Non-pigmented ciliary epithelial cell (primary cell): Measurements from ENCODE around the gene FAM78A.
A peak's percentile ranks its signal among the peaks of the same experiment; 100 is the strongest.
"Not testable (repeated sequence)": the region's sequence is repeated elsewhere in the genome, so short reads cannot be mapped to it uniquely, and the experiment has no call there.

Experiments
- DNase-seq: peaks from one replicate; pipeline ENCODE4 v3.0.0-alpha.2; 2010; ENCODE audit warnings: low read depth

Gene FAM78A

DNA sequence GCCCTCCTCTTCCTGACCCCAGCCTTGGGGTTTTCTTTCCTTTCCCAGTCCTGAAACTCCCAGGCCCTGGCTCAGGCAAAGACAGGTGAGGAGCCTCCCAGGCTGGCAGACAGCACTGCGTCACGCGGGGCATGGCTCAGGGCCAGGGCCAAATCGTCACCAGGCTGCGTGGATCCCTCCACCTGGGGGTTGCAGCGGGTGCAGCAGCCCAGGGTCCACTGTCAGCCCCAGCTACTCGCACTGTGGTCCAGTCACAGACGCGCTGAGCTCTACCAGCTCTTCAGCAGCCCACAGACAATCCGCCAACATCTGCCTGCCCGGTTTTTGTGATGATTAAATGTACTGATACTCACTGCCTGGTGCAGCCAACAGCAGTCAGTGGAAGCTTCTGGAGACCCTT is 12.1 kb downstream of the FAM78A start:
- DNase-seq = no peak

DNA sequence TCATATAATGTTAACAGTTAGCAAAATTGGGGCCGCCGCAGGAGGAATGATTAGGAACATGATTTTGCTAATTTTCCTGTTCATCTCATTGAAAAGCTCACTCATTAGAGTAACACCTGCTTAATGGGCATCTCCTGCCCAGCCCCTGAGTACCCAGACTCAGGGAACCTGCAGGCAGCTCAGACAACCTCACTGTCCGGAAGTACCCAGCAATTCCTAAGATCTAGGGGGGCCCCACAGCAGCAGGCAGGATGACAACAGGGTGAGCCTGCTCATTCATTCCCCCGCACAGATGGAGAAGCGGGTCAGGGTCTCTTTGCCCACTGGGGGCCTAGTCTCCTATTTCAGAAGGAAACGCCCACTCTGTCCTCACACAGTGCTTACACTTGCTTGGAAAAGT is 12.6 kb downstream of the FAM78A start:
- no peak for DNase-seq

DNA sequence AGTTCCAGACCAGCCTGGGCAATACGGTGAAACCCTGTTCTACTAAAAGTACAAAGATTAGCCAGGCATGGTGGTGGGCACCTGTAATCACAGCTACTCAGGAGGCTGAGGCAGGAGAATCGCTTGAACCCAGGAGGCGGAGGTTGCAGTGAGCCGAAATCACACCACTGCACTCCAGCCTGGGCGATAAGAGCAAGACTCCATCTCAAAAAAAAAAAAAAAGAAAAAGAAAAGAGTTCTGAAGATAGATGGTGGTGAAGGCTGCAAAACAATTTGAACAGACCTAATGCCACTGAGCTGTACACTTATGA is 13.3 kb downstream of the FAM78A start:
- DNase-seq = not testable (repeated sequence)

DNA sequence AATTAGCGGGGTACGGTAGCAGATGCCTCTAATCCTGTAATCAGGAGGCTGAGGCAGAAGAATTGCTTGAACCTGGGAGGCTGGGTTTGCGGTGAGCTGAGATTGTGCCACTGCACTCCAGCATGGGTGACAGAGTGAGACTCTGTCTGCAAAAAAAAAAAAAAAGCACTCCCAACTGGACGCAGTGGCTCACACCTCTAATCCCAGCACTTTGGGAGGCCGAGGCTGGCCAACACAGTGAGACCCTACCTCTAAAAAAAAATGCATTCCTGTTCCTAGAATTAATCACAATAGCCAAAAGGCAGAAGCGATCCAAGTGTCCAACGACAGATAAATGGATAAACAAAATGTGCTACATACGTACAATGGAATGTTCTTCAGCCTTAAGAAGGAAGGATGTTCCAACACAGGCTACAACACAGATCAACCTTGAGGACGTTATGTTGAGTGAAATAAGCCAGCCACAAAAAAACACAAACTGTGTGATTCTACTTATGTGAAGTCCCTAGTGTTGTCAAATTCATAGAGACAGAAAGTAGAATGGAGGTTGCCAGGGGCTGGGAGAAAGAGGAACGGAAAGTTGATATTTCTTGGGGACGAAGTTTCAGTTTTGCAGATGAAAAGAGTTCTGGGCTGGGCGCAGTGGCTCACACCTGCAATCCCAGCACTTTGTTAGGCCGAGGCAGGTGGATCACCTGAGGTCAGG is 13.8 kb downstream of the FAM78A start:
- DNase-seq = no peak

DNA sequence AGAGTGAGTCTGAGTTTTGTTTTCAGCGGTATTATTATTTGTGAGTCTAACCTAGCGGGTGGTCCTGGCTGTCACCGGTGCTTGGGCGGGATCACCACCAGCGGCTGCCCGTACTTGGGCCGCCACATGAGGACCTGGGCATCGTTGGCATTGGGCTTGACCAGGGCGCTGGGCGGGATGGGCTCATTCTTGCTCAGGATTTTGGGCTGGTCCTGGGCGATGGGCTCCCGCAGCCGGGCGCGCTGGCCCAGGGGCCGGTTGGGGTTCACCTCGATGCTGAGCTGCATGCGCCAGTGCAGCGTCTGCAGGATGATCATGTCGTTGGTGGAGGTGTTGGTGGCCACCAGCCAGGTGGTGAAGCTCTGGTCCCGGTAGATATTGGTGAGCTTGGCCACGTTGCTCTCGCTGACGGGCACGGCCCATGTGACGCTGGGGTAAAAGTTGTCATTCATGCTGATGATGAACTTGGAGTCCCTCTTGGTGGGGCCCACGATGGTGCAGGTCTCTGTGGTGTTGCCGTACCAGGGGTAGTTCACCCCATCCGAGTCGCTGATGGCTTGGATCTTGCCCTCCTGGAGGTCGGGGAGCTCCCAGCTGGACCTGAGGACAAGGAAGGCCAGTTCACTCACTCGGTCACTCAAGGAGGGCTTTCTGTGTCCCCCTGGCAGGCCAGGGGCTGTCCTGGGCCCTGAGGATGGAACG is 15.4 kb downstream of the FAM78A start:
- no peak for DNase-seq

DNA sequence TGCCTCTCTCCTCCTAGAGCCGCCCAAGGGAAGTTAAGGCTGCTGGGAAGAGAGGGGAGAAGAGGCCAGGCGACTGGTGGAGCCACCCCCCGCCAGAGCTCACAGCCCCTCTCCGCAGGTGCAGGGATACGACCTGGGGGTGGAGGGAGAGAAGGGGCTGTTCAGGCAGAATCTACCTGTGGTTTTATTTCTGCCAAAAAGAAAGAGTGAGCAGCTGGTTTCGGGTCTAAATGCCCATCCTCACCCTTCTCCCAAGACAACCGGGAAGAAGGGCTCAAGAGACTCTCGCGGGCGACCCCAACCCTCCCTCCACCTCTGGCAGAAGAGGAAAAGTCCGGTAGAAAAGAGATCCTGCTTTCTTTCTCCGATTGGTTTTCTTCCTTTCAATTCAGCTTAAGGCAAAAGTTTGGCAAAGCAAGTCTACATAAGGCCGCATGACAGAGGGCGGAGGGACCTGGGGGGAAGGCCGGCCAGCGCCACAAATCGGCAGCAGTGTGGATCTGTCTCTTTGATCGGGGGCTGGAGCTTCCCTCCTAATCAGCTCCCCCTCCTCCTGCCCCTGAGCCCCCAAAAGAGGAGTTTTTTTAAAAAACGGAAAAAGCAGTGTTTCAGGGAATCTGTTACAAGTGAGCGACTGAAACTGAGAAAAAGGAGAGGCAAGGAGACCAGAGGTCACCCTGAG is 16.3 kb downstream of the FAM78A start:
- no peak for DNase-seq

DNA sequence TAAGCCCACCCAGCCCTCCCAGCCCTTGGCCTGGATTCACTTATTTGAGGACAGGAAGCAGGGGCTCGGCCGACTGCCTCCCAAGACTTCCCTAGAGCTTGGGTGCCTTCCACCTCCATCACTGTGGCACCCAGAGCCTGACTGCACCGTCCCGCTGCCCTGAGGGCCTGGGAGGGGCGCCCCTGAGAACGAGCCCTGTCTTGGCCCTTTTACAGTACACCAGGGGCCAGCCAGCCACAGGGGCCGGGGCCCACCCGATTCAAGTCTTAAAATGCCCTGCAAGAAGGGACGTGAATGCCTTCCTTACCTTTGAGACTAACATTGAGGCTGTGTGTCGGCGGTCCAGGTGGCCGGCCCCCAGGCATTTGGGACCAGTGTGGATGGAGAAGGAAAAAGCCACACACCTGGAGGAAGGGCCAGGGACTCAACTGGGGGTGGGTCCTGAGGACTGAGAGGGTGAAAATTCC is 16.8 kb downstream of the FAM78A start:
- DNase-seq = no peak

DNA sequence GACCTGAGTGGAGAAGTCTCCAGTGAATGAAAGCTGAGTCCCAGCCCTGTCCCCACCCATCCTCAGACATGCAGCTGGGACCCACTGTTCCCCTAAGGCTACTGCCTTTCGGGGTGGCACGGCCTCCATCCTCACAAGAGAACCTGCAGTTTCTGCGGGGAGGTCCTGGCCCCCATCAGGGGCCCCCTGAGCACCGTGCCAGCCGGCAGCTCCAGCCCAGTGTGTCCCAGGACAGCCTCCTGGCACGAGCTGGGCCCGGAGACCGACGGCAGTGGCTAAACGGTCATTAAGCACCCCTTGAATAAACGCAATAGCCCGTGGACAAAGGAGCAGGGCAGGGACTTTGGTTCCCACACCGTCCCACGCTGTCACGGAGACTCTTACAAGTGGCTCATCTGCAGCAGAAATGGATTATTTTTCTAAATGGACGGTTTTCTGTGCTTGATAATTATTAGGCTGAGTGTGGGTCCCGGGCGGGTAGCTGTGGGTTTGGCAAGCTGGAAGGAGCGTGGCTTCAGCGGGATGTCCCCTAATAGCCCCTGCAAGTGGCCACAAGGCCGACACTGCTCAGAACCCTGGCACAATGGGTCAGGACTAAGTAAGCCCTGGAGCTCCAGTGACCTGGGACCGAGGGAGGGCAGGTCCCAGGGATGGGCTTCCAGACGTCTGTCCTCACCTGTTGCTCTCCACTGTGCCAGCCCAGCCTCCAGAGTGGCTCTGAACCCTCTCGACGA is 17.4 kb downstream of the FAM78A start:
- DNase-seq = no peak

DNA sequence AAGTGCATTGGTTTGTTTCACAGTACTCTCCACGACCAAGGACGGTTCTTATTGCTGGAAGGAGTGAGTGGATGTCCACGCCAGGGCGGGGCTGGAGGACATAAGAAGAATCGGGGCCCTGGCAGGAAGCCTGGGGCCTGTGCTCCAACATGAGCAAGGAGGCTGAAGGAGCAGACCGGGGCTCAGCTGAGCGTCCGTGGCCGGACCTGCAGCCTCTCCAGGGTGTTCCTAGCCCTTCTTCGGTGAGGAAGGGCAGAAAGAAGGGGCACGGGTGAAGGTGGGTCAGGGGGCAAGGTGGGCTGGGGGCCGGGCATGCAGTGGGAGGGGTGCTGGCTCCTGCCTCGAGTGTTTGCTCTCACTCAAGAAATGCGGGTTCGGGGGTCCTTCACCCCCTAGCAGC is 18.1 kb downstream of the FAM78A start:
- DNase-seq = no peak

DNA sequence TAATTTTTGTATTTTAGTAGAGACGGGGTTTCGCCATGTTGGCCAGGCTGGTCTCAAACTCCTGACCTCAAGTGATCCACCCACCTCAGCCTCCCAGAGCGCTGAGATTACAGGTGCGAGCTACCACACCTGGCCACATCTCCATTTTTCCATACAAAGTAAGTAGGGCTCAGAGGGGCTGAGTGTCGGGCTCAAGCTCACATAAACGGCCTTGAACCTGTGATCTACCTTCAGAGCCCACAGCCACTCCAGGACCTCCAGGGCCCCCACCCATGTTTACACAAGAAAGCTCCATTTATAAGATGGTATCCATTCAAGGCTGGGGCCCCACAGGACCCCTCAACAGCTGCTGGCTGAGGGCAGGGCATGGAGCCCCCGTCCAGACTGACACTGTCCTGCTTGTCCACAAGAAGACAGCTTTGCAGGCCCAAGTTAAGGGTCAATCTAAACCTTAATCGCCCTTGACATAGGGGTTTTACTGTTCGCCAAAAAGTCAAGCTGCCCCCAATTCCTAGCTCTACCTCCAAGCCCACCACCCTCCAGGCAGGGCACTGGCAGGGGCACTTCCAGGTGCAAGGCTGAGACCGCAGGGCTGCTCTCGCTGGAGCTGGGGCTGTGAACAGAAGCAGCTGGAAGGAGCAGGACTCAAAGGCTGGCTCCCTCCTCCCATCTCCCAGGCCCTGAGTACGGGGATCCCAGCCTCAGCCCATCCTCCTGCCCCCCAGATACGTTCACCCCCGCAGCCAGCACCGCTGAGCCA is 18.9 kb downstream of the FAM78A start:
- no peak for DNase-seq

DNA sequence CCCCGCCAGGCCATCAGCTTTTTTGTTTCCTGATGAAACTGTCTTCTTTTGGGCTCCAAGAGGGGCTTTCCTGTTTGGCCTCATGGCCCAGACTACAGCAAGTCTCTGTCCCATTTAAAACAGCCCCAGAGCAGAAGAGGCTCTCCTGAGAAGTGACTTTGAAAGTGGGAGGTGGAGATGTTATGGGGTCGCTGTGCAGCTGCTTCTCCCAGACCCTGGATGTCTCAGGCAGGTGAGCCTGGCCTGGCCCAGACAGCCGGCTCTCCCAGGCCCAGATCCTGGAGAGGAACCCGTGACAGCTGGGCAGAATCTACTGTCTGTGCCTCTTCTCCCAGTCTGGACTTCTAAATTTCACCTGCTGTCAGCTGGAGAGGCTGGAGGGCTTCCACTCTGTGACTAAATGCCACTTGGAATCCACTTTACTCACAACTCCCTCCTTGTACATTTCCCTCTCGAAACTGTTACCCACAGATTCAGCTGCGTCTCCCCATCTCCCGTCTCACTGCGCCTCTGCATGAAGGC is 20.6 kb downstream of the FAM78A start:
- no peak for DNase-seq

DNA sequence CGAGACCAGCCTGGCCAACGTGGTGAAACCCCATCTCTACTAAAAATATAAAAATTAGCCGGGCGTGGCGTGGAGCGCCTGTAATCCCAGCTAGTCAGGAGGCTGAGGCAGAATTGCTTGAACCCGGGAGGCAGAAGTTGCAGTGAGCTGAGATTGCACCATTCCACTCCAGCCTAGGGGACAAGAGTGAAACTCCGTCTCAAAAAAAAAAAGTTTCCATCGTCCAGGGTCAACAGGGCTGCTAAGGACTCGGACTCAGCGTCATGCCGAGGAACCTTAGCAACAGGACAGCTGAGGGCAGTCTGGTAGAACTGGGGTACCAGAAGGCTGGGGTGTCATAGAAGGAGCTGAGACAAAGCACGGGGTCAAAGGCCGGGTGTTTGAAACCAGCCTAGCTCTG is 21.7 kb downstream of the FAM78A start:
- no peak for DNase-seq

DNA sequence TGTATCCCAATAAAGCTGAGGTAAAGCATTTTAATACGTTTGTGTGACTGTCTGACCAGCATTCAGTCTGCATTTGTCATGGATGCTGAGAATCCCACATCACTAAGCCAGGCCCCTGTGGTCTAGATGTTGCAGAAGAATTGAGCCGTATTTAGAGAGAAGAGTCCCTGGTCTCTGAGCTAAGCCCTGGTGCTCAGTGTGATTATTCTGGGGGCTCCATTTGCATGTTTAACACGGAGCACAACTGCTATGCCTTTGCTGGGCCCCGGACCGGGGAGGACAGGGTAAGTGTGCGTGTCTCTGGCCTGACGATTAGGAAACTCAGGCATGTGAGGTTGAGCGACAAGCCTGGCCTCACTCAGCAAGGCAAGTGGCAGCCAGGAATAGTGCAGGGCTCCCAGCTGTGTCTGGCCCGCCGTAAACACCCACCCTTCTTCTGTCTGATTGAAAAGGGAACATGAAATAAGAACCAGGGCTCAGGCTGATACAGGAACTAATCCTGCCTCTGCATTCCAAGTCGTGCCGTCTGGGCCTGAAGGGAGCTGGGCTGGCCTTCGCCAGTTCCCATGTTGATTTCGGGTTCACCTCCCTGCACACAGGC is 22.3 kb downstream of the FAM78A start:
- DNase-seq = no peak

DNA sequence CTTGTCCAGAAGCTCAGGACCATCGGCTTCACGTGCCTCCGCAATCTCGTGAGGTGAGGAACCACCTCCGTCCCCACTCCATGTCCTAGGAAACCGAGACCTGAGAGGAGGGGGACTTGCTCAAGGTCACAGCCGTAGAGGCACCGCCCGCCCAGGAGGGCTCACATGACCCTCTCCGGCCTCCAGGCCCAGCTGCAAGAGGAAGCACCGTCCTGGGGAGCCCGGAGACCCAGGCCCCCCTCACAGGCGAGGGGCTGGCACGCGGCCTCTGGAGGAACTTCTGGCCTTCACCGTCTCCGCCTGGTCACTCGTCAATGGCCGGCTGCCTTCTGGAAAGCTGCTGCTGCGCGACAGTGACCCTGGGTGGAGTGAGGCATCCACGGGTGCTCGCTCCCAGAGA is 24.2 kb downstream of the FAM78A start:
- DNase-seq = no peak

DNA sequence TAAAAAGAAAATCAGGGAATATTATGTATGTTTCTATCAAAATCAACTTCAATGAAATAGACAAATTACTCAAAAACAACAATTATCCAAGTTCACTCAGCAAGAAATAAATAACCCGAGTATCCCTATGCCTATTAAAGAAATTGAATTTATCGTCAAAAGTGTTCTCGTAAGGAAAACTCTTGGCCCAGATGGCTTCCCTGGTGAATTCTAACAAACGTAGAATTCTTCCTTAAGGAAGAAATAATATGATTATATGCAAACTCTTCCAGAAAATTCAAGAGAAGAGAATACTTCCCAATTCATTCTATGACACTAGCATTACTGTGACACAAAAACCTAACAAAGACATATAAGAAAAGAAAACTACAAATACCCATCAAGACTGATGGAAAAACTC is 29.7 kb downstream of the FAM78A start:
- no peak for DNase-seq

DNA sequence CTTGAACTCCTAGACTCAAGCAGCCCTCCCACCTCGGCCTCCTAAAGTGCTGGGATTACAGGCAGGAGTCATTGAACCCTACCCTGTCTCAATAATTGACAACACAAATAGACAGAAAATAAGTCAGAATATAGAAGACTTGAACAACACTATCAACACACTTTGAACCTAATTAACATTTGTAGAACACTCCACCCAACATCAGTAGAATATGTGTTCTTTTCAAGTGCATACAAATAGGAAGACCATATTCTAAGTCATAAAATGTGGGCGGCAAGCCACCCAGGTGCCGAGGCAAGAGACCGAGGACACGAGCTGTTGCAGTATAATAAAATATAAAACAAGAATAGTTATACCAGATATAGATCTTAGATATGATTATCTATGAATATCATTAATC is 32.0 kb downstream of the FAM78A start:
- DNase-seq = not testable (repeated sequence)

DNA sequence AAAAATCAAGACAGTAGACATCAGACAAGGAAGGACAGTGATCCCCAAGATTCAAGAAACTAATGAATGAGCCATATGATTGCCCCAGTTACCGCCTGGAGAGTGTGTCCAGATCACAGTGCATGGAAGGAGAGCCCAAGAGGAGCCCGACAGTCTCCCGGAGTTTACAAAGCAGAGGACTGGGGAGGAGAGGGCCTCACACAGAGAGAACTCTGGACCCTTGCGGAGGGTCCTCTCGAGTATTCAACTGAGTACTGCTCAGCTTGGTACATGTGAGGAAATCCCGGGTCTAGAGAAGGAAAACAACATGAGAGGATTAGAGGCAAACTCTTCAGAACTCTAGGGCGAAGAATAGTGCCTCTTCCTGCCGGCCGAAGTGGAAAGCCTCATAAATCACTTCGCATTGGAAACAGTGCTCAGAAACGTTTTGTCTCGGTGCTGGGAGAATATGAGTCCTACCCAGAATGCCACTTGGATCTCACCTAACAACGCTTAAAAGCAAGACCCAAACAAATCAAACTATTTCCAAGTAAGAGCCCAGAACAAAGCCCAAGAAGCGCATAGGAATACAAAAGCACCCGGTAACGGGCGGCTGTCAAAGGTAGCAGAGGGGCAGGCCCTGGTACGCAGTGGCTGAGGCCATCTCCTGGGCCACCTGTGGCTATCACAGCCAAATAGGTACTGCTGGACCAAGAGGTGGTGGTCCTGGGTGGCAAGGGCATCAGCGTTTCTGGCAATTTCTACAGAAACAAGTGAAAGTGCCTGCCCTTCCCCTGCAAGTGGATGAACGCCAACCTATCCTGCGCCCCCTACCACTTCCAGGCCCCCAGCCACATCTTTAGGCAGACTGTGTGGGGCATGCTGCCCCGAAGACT is 36.0 kb downstream of the FAM78A start:
- DNase-seq = no peak

DNA sequence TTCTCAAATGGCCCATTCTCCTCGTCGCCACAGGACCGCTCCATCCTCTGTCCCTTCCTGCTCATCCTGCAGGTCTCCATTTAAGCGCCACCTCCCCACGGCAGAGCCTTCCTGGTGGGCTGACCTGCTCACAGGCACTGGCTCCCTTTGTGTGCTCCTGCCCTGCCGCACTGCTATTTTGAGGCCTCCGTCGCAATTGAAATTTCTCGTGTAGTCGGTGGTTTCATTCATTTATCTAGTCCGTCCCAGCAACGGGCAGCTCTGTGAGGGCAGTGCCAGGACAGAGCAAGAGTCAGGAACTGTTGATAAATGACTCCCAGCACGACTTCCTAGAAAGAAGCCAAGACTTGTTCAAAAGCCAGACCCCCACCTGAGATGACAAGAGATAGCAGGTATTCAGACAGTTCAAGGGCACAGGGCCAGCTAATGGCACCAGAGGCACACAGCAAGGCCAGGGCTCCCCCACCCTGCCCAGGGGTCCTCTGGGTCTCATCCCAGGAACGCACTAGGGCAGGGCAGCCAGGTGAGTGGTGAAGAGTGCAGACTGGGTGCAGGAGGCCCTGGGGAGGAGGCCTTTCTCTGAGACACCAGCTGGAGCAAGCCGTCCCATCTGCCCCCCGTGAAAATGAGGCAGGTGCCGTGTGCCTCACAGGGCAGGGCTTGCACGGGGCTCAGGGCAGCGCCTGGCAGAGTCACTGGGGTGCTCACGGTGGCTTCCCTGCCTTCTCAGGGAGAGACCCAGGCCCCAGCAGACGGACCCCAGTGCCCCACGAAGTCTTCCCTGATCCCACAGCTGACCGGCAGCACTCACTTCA is 36.9 kb downstream of the FAM78A start:
- DNase-seq = no peak

DNA sequence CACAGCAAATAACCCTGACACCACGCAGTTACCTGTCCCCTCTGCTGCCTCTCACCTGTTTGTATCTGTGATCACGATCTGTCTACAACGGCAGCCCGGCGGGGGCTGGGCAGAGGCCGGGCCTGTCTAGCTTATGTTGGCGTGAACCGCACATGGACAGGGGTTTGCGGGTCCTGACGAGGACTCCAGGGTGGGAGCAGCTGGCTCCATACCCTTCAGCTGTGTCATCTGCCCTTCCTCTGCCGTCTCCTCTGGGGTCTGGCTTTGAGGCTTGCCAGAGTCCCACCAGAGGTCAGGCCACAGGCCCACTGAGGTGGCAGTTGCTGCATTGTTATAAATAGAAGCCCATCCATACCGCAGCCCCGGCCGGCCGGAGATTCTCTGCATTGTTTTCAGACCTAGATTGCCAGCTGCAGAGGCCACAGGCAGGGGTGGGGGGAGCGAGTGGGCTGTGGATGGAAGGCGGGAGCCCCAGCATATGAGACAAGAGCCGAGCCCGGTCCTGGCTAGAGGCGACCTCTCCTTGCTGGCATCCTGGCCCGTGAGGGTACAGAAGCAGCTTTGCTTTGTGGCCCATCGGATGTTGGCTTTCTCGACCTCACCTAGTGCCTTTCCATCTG is 37.8 kb downstream of the FAM78A start:
- peak; percentile 46 for DNase-seq
